ENCODE data around the gene DLX1.

The DLX1 gene

GRCh38 chr2:172089005-172089504 is 3.7 kb downstream of the DLX1 start:
- Histone ChIP-seq H3K36me3 (ENCODE audit: control insufficient read depth in 1 of 2, insufficient read depth in 2 of 2, low read length in 2 of 2) (no peaks in the 10 kb centered on the region), H3K27me3 (ENCODE audit: low read depth, low read length) (peaks cover 98% of the 10 kb centered on the region), H3K27ac (ENCODE audit: low read length) (no peak overlapping the region), H3K4me3 (ENCODE audit: low read depth in 1 of 2, low read length in 2 of 2) (no peak overlapping the region), H3K9me3 (ENCODE audit: control insufficient read depth in 1 of 2, low read length in 2 of 2) (no peaks in the 10 kb centered on the region), H3K4me1 (ENCODE audit: control insufficient read depth in 1 of 2, insufficient read depth in 2 of 2, low read length in 2 of 2) (peaks cover 0 to 34% of the 10 kb centered on the region in 2 donors)

GRCh38 chr2:172089633-172090032 is 4.3 kb downstream of the DLX1 start:
- H3K36me3 ChIP-seq (ENCODE audit: control insufficient read depth in 1 of 2, insufficient read depth in 2 of 2, low read length in 2 of 2) = no peaks in the 10 kb centered on the region
- peaks cover 0 to 33% of the 10 kb centered on the region in 2 donors for H3K4me1 ChIP-seq (ENCODE audit: control insufficient read depth in 1 of 2, insufficient read depth in 2 of 2, low read length in 2 of 2)
- H3K27ac ChIP-seq (ENCODE audit: low read length) = no peak overlapping the region
- no peaks in the 10 kb centered on the region for H3K9me3 ChIP-seq (ENCODE audit: control insufficient read depth in 1 of 2, low read length in 2 of 2)
- peaks cover 96% of the 10 kb centered on the region for H3K27me3 ChIP-seq (ENCODE audit: low read depth, low read length)
- H3K4me3 ChIP-seq (ENCODE audit: low read depth in 1 of 2, low read length in 2 of 2) = no peak overlapping the region

- no peaks in the 10 kb centered on the region for H3K9me3 ChIP-seq (ENCODE audit: control insufficient read depth in 1 of 2, low read length in 2 of 2)
- no peaks in the 10 kb centered on the region for H3K36me3 ChIP-seq (ENCODE audit: control insufficient read depth in 1 of 2, insufficient read depth in 2 of 2, low read length in 2 of 2)
- H3K27ac ChIP-seq (ENCODE audit: low read length) = no peak overlapping the region
- H3K27me3 ChIP-seq (ENCODE audit: low read depth, low read length) = peaks cover 96% of the 10 kb centered on the region
- H3K4me1 ChIP-seq (ENCODE audit: control insufficient read depth in 1 of 2, insufficient read depth in 2 of 2, low read length in 2 of 2) = peaks cover 4 to 33% of the 10 kb centered on the region in 2 donors
- H3K4me3 ChIP-seq (ENCODE audit: low read depth in 1 of 2, low read length in 2 of 2) = no peak overlapping the region
Observed at GRCh38 chr2:172090044-172090961, 5.0 kb downstream of the DLX1 start.

DNA sequence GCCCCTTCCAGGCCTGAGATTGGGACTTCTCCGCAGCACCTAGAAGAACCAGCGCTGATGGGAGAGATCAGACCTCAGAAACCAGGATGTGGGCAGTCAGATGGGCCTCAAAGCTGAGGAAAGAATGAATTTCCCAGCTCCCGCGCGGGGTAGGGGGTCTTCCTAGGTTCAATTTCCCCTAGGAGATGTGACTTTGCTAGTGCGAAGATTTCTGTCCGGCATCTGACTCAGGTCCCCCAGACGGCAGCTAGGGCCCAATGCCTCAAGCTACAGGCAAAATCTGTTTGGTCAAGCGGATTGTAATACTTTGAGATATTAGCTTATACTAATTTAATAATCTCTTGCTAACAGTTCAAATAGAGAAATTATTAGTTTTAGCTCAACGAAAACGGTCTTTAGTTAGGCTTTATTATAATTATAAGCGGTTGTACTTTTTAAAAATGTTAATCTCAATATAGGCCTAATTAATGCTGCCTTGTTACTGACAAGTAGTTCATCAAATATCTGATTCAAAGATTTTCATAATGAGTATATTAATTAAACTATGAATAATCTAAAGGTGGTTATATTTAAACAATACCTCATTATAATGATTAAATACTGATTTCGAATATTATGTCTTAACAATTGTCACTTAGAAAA is 5.8 kb downstream of the DLX1 start:
- Histone ChIP-seq H3K9me3 (ENCODE audit: control insufficient read depth in 1 of 2, low read length in 2 of 2) (no peaks in the 10 kb centered on the region), H3K4me3 (ENCODE audit: low read depth in 1 of 2, low read length in 2 of 2) (no peak overlapping the region), H3K27ac (ENCODE audit: low read length) (no peak overlapping the region), H3K36me3 (ENCODE audit: control insufficient read depth in 1 of 2, insufficient read depth in 2 of 2, low read length in 2 of 2) (no peaks in the 10 kb centered on the region), H3K27me3 (ENCODE audit: low read depth, low read length) (peaks cover 96% of the 10 kb centered on the region), H3K4me1 (ENCODE audit: control insufficient read depth in 1 of 2, insufficient read depth in 2 of 2, low read length in 2 of 2) (peaks cover 4 to 33% of the 10 kb centered on the region in 2 donors)

DNA sequence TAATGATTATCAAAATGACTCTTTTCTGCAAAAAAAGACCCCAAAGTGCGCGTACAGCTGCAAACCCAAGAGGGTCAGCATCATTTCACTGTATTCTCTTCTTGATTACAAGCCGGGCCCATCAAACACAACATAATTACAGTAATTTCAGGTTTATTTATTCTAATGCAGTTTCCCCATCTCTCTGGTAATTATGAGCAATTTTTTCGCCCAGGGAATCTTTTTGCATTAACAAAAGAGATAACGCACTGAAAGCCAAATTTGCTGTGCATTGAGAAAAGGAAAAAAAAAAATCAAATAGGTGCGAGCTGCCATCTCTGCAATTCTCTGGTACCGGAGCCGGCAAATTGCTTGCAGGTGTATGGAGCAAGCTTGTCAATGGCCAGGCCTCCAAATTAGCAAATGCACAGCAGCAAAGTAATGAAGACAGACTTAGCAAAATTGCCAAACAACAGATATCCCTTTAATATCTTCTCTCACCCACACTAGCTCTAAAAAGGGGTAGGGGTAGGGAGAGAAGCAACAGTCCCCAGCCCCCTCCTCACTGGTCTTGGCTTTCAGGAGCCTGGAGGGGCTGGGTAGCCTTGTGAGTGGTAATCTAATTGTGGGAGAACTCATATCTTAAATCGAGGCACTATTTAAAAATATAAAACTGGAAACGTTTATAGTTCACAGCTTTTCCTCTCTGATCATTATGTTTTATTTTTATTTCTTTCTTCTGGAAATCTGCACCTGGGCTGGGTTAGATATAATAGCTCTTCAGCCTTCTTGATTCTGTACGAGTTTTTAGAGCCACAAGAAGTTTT is 6.7 kb downstream of the DLX1 start:
- H3K4me1 ChIP-seq (ENCODE audit: control insufficient read depth in 1 of 2, insufficient read depth in 2 of 2, low read length in 2 of 2) = peaks cover 4 to 33% of the 10 kb centered on the region in 2 donors
- H3K9me3 ChIP-seq (ENCODE audit: control insufficient read depth in 1 of 2, low read length in 2 of 2) = no peaks in the 10 kb centered on the region
- peaks cover 96% of the 10 kb centered on the region for H3K27me3 ChIP-seq (ENCODE audit: low read depth, low read length)
- H3K4me3 ChIP-seq (ENCODE audit: low read depth in 1 of 2, low read length in 2 of 2) = no peak overlapping the region
- no peak overlapping the region for H3K27ac ChIP-seq (ENCODE audit: low read length)
- H3K36me3 ChIP-seq (ENCODE audit: control insufficient read depth in 1 of 2, insufficient read depth in 2 of 2, low read length in 2 of 2) = no peaks in the 10 kb centered on the region

DNA sequence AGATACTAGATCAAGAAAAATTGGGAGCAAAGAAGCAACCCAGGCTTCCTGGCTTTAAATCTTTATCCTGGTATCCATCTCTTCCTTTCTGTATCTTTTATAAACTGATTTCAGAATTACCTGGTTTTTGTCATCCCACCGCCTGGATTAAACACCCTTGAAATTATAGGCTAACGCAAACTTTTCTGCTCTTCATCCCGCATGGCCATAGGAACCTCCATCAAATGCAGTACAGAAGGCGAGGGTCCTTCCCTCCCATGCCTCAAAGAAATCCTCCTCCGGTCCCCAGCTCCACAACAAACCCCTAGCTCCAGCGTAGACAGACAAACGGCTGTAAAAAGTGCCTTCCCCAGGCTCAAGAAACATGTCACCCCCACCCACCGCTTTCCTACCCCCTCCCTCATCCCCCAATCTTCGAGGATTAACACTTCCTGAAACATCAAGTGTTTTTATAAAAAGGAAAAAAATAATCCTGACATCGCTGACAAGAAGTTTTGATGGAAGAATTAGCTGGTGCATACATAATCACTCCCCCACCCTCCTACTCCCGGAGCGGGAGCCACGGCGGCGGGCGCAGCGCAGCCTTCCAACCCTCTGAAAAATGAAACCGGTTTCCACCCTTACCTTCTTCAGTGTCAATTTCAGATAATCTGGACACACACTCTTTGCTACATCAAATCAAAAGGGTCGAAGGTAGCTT is 7.6 kb downstream of the DLX1 start:
- Histone ChIP-seq H3K4me1 (ENCODE audit: control insufficient read depth in 1 of 2, insufficient read depth in 2 of 2, low read length in 2 of 2) (peaks cover 4 to 38% of the 10 kb centered on the region in 2 donors), H3K9me3 (ENCODE audit: control insufficient read depth in 1 of 2, low read length in 2 of 2) (no peaks in the 10 kb centered on the region), H3K4me3 (ENCODE audit: low read depth in 1 of 2, low read length in 2 of 2) (no peak overlapping the region), H3K27ac (ENCODE audit: low read length) (no peak overlapping the region), H3K27me3 (ENCODE audit: low read depth, low read length) (peaks cover 96% of the 10 kb centered on the region), H3K36me3 (ENCODE audit: control insufficient read depth in 1 of 2, insufficient read depth in 2 of 2, low read length in 2 of 2) (no peaks in the 10 kb centered on the region)

- H3K4me3 ChIP-seq (ENCODE audit: low read depth in 1 of 2, low read length in 2 of 2) = no peak overlapping the region
- H3K27me3 ChIP-seq (ENCODE audit: low read depth, low read length) = peaks cover 96% of the 10 kb centered on the region
- no peak overlapping the region for H3K27ac ChIP-seq (ENCODE audit: low read length)
- H3K36me3 ChIP-seq (ENCODE audit: control insufficient read depth in 1 of 2, insufficient read depth in 2 of 2, low read length in 2 of 2) = no peaks in the 10 kb centered on the region
- peaks cover 4 to 41% of the 10 kb centered on the region in 2 donors for H3K4me1 ChIP-seq (ENCODE audit: control insufficient read depth in 1 of 2, insufficient read depth in 2 of 2, low read length in 2 of 2)
- H3K9me3 ChIP-seq (ENCODE audit: control insufficient read depth in 1 of 2, low read length in 2 of 2) = no peaks in the 10 kb centered on the region
Observed at GRCh38 chr2:172093416-172094293, 8.3 kb downstream of the DLX1 start.

DNA sequence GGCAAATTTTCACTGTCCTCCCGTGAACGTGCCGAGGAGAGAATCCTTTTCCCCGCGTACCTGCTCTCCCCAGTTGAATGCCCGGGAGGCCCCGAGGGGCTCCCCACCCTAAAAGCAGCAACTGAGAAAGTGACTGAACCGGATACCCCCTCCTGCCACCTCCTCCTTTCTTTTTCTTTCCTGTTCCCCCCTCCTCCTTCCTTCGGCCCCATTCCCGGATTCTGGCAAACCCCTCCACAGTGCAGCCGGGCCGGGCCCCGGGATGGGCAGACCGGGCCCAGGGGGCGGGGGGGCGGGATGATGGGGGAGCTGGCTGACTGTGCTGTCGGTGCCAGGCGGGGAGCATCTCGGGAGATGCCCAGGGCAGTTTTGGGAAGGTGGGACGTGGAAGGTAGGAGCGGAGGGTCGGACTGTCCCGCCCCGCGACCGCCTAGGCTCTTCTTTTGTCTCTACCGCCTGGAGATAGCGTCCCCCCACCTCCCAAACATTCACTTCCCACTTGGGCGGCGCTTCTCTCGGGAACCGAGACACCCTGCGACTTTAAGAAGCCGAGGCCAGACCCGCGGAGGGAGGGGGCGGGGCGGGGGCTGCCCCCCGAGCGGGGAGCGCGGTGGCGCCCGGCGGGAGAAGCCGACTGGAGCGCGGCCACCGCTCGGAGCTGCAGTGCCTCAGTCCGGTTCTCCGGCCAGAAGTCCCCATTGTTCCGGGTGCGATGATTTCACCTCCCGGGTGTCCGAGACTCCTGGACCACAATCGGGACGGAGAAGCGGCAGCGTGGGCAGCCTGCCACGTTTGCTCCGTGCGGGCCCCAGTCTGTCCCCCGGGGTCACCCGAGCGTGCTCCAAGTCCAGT is 9.2 kb downstream of the DLX1 start:
- no peaks in the 10 kb centered on the region for H3K9me3 ChIP-seq (ENCODE audit: control insufficient read depth in 1 of 2, low read length in 2 of 2)
- H3K36me3 ChIP-seq (ENCODE audit: control insufficient read depth in 1 of 2, insufficient read depth in 2 of 2, low read length in 2 of 2) = no peaks in the 10 kb centered on the region
- H3K27me3 ChIP-seq (ENCODE audit: low read depth, low read length) = peaks cover 97% of the 10 kb centered on the region
- no peak overlapping the region for H3K27ac ChIP-seq (ENCODE audit: low read length)
- H3K4me1 ChIP-seq (ENCODE audit: control insufficient read depth in 1 of 2, insufficient read depth in 2 of 2, low read length in 2 of 2) = peaks cover 4 to 49% of the 10 kb centered on the region in 2 donors
- H3K4me3 ChIP-seq (ENCODE audit: low read depth in 1 of 2, low read length in 2 of 2) = peak overlapping the region; percentile 50 to 61

DNA sequence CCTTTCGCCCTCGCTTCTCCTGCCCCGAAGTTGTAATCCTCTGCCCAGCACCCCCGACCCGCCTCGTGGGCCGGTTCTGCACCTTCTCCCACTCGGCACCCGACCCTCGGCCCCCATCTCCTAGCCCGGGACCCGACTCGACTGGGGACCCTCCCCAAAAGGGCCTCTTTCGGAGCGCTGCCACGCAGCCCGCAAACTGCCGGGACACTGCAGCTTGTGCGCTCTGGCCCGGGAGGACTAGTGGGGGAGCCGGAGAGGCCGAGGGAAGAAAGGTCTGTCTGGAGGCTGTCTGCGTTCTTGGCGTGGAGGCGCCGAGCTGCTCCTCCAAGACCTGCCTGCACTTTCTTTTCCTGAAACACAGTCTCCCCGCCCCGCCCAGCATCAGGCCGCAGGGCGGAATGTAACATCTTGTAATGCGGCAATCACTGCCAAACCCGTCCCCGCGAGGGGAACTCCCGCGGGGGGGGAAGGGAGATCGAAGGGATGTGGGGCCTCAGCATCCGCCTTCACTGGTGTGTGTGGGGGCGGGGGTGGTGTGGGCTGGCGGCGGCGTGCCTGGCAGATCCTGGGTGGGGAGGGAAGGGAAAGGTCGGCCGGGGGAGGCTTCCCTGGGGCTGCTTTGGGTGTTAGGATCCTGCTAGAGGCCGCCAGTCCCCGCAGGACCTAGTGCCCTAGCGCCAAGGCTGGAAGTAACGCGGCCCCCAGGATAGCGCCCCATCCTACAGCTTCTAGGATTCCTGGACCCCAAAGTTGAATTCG is 10.0 kb downstream of the DLX1 start:
- Histone ChIP-seq H3K27me3 (ENCODE audit: low read depth, low read length) (peaks cover 96% of the 10 kb centered on the region), H3K27ac (ENCODE audit: low read length) (no peak overlapping the region), H3K4me1 (ENCODE audit: control insufficient read depth in 1 of 2, insufficient read depth in 2 of 2, low read length in 2 of 2) (peaks cover 4 to 55% of the 10 kb centered on the region in 2 donors), H3K4me3 (ENCODE audit: low read depth in 1 of 2, low read length in 2 of 2) (peak overlapping the region; percentile 50 to 61), H3K9me3 (ENCODE audit: control insufficient read depth in 1 of 2, low read length in 2 of 2) (no peaks in the 10 kb centered on the region), H3K36me3 (ENCODE audit: control insufficient read depth in 1 of 2, insufficient read depth in 2 of 2, low read length in 2 of 2) (no peaks in the 10 kb centered on the region)

All from muscle layer of duodenum (tissue), 2 donors.